ENCODE results near the gene MAPK8.

DNA sequence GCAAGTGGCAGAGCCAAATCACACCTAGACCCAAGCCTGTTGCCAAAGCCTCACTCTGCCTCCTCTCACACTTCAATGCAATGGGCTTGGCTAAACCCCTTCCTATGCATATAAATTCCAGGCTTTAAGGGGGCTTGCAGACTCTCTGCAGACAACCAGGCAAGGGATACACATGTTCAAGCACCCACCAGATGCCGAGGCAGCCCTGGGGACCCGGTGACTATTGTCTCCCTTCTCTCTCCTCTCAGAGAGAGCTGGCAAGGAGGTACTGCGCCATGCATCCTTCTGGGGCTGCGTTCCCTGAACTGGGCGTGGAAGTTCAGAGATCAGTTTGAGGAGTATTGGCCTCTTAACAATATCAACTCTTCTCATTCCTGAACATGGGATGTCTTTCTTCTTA, 167.2 kb downstream of the MAPK8 start:
- TF ChIP-seq SUZ12 (IDR thresholded peaks at IDR 0.05) (no peak), TARDBP (IDR thresholded peaks at IDR 0.05) (no peak), NFRKB (IDR thresholded peaks at IDR 0.05) (no peak), BHLHE40 (IDR thresholded peaks at IDR 0.05; ENCODE audit: borderline replicate concordance) (no peak), ELF4 (IDR thresholded peaks at IDR 0.05) (no peak), ARNT (IDR thresholded peaks at IDR 0.05) (no peak), L3MBTL2 (conservative IDR thresholded peaks at IDR 0.05) (no peak), SP1 (IDR thresholded peaks at IDR 0.05) (no peak)
